Glutamatergic neuron (in vitro differentiated cells): ENCODE data around the gene ARHGAP10. TPM values are rescaled to one million over a fixed set of nuclear protein-coding genes. Genes with fewer than 3 reads are reported as not detected.
"Not testable (repeated sequence)": the region's sequence is repeated elsewhere in the genome, so short reads cannot be mapped to it uniquely, and the experiment has no call there.

Source experiments
- DNase-seq: peaks from one replicate; pipeline ENCODE4 v3.0.0; 2022
- H3K27ac Mint-ChIP-seq: one replicate; pipeline ENCODE4 v1.8.0; 2020; ENCODE audit warnings: mild to moderate bottlenecking, mixed read lengths, inconsistent platforms; ENCODE audit not compliant: unreplicated experiment
- H3K27me3 Mint-ChIP-seq: one replicate; pipeline ENCODE4 v1.8.0; 2020; ENCODE audit warnings: mild to moderate bottlenecking, moderate library complexity, mixed read lengths, inconsistent platforms; ENCODE audit not compliant: unreplicated experiment
- H3K36me3 Mint-ChIP-seq: one replicate; pipeline ENCODE4 v1.8.0; 2020; ENCODE audit warnings: mild to moderate bottlenecking, mixed read lengths, inconsistent platforms; ENCODE audit not compliant: unreplicated experiment
- H3K4me1 Mint-ChIP-seq: one replicate; pipeline ENCODE4 v1.8.0; 2020; ENCODE audit warnings: mild to moderate bottlenecking, low read depth, mixed read lengths, inconsistent platforms; ENCODE audit not compliant: unreplicated experiment
- H3K4me3 Mint-ChIP-seq: one replicate; pipeline ENCODE4 v1.8.0; 2020; ENCODE audit warnings: mild to moderate bottlenecking, mixed read lengths, inconsistent platforms; ENCODE audit not compliant: unreplicated experiment
- H3K9me3 Mint-ChIP-seq: one replicate; pipeline ENCODE4 v1.8.0; 2020; ENCODE audit warnings: mild to moderate bottlenecking, moderate library complexity, mixed read lengths, inconsistent platforms; ENCODE audit not compliant: unreplicated experiment
- CTCF ChIP-seq: fragments of 200-600 bp; sonication (generic); IDR thresholded peaks from one replicate; pipeline ENCODE4 v1.5.0; 2021; ENCODE audit not compliant: partially characterized antibody, unreplicated experiment
- total RNA-seq: library from RNA; stranded (reverse); fragmentation: NEBNext Ultra II Directional; extraction: Animal tissue kit (Norgen Biotek cat#: 25700); gene quantifications from one replicate; pipeline ENCODE4 v1.2.1, GENCODE V29; 2021; ENCODE audit not compliant: unreplicated experiment

The ARHGAP10 gene
- total RNA-seq, 1 donor from 2014 or later = 19.7 TPM

GRCh38 chr4:147994076-147994475, 262.2 kb downstream of the ARHGAP10 start:
- no peak for DNase-seq
- Mint-ChIP-seq H3K36me3 (no peaks in the 10 kb centered on the region), H3K27ac (no peak overlapping the region)

GRCh38 chr4:147994491-147995385, 262.9 kb downstream of the ARHGAP10 start:
- no peak for TF ChIP-seq CTCF
- Mint-ChIP-seq H3K27ac (no peak overlapping the region), H3K4me1 (no peaks in the 10 kb centered on the region), H3K36me3 (no peaks in the 10 kb centered on the region), H3K4me3 (no peak overlapping the region), H3K27me3 (no peaks in the 10 kb centered on the region), H3K9me3 (no peaks in the 10 kb centered on the region)
- no peak for DNase-seq

More at GRCh38 chr4:147994076-147994475, 262.2 kb downstream of the ARHGAP10 start:
- no peak for TF ChIP-seq CTCF
- Mint-ChIP-seq H3K9me3 (no peaks in the 10 kb centered on the region), H3K27me3 (no peaks in the 10 kb centered on the region), H3K4me3 (no peak overlapping the region), H3K4me1 (no peaks in the 10 kb centered on the region)

- TF ChIP-seq CTCF = no peak
- Mint-ChIP-seq H3K9me3 (no peaks in the 10 kb centered on the region), H3K4me1 (no peaks in the 10 kb centered on the region), H3K4me3 (no peak overlapping the region), H3K36me3 (no peaks in the 10 kb centered on the region), H3K27me3 (no peaks in the 10 kb centered on the region), H3K27ac (no peak overlapping the region)
- DNase-seq = no peak
Observed at GRCh38 chr4:147996859-147997258, 265.0 kb downstream of the ARHGAP10 start.

GRCh38 chr4:148000038-148000437, 268.1 kb downstream of the ARHGAP10 start:
- not testable (repeated sequence) for H3K27me3 Mint-ChIP-seq, H3K27ac Mint-ChIP-seq, H3K9me3 Mint-ChIP-seq, DNase-seq, H3K4me3 Mint-ChIP-seq, H3K36me3 Mint-ChIP-seq, H3K4me1 Mint-ChIP-seq

GRCh38 chr4:148004228-148004857, 272.5 kb downstream of the ARHGAP10 start:
- Mint-ChIP-seq H3K36me3 (no peaks in the 10 kb centered on the region), H3K9me3 (peaks cover 2% of the 10 kb centered on the region), H3K27ac (no peak overlapping the region), H3K4me3 (no peak overlapping the region), H3K4me1 (peaks cover 4% of the 10 kb centered on the region), H3K27me3 (peaks cover 3% of the 10 kb centered on the region)
- no peak for TF ChIP-seq CTCF
- no peak for DNase-seq
